NCI-H2227 treated with DMSO at 0.1 percent for 48 hours (cell line): ENCODE results near the gene PLCB4.

Source experiments
- DNase-seq: peaks from one replicate; lab custom pipeline; 2025; lab: John Stamatoyannopoulos, UW

The PLCB4 gene

DNA sequence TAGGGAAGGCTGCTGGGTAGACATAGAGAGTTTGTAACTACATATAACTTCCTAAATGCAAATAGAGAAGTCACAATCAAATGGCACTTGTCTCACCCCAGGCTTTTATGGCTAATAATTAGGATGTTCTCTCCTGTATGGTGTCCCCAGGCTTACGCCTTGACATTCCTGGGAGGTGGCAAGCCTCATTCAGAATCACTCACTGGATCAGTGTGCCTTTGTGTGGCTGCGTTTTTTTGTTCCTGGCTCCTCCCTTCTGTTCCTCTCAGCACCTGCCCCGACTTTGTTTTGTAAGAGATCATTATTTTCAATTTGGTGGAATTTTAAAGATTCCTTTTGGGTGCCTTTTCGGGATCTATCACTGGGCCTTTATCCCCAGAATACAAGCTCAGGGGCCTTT lies 451.2 kb downstream of the PLCB4 start:
- no peak for DNase-seq

DNA sequence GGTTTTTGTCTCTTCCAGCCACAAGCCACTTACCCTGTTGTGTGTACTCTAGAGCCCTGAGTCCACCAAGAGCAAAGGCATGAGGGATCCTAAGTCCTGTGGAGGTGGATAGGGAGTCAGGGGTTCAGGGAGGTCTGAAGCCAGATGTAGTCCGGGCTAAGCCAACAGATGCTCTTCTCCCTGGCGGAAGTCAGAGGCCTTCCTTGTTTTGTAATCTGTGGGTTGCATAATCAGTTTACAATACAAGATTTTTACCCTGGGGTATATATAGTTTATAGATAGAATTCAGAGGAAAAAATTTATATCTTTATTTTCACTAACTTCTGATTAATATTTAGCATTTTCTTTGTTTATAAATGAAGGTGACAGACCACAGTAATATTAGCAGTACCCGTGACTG lies 454.7 kb downstream of the PLCB4 start:
- no peak for DNase-seq
